HG02973 (cell line): Measurements from ENCODE around the gene SRCIN1.

Source experiments
- ATAC-seq: cut with Tn5 transposase; IDR thresholded peaks from one replicate; pipeline ENCODE4 v1.9.1; 2021; ENCODE audit warnings: moderate library complexity; ENCODE audit not compliant: unreplicated experiment

Gene SRCIN1

DNA sequence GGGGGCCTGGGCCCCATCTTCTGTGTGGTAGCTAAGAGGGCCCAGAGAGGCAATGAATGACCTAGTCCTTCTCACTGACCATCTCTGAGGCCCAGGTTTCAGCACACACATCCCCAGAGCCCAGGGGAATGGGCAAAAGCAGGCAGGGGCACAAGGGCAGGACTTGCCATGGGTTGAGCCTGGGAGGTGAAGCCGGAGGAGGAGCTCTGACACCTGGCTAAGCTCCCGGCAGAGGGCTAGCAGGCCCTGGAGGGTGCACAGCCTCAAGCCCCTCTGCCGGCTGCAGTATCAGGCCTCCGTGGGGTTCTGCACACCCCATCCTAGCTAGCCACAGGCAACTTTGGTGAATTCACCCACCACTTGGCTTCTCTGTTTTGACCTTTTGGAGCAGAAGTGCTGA is 5.3 kb downstream of the SRCIN1 start:
- ATAC-seq = no peak

- no peak for ATAC-seq
These were observed 6.3 kb downstream of the SRCIN1 start for GRCh38 chr17:38599398-38599856.

DNA sequence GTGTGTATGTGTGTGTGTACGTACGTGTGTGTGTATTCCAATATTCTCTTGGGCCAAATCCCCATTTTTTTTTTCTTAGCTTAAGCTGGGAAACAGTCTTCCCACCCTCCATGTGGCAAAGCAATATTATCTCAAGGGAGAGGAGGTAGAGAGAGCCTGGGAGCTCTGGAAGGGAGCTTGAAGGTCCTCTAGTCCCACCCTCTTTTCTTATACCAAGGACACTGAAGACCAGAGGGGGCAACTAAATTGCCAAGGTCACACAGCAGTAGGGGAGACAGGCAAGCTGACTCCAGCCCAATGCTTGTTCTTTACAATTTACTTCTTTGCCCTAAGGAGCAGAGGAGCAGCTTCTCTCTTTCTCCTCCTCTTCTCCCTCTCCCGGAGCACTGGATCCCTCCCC is 6.8 kb downstream of the SRCIN1 start:
- no peak for ATAC-seq

DNA sequence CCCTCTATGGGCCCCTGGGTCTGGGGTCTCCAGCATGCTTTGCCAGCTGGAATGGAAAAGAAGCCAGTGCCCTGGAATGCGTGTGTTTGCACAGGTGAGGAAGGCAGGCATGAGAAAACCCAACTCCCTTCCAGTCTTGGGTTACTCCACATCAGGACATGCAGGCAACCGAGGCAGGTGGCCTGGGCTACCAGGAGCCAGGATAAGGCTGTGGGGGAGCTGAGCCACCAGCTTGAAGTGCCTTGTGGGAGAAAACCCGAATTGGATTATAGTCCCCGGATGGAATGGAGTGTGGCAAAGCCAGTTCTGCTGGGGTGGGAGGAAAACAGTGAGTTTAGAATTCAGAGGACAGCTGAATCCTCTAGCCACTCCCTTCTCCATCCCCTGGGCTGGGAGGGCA is 7.2 kb downstream of the SRCIN1 start:
- ATAC-seq = no peak

- no peak for ATAC-seq
These were observed 8.4 kb downstream of the SRCIN1 start for GRCh38 chr17:38597375-38597774.

GRCh38 chr17:38596651-38597050 is 9.1 kb downstream of the SRCIN1 start:
- no peak for ATAC-seq

- ATAC-seq = no peak
These were observed 9.9 kb downstream of the SRCIN1 start for GRCh38 chr17:38595892-38596291.

GRCh38 chr17:38594152-38594551 is 11.6 kb downstream of the SRCIN1 start:
- ATAC-seq = no peak

GRCh38 chr17:38592487-38592886 is 13.3 kb downstream of the SRCIN1 start:
- ATAC-seq = no peak

- ATAC-seq = no peak
These were observed 14.0 kb downstream of the SRCIN1 start for GRCh38 chr17:38591759-38592241.

DNA sequence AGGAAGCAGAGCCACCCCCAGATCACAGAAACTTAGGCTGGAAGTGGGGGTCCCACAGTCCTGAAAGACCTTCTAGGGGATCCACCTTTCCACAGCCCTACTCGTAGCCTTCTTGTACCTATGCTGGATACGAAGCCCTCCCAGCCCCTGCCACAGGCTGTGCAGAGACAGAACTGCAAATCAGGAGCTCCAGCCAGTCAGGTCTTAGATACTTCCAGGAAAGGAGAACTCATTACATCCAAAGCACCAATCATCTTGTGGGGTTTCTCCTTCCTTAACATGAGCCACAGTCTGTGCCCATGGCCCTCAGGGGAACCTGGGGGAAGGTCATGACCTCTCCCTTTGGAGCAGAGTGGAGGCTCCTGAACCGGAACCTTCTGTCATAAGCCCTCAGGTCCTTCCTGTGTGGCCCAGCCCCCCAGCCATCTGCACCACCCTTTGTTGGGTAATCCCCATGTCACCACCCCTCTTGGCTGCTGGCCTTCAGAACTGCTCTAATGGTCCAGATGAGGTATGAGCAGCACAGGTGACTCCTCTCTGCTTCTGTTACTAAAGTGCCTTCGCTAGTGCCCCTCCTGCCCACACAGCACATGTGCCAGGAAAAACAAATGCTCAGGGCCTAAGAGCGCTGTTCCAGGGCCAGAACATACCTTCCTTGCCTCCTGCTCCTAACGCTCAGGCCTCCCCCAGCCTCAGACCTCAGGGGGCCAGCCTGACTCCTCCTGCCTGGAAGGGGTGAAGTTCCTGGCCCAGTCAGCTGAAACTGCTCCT is 14.6 kb downstream of the SRCIN1 start:
- ATAC-seq = no peak

- no peak for ATAC-seq
These were observed 16.2 kb downstream of the SRCIN1 start for GRCh38 chr17:38589462-38590114.

- ATAC-seq = no peak
These were observed 17.0 kb downstream of the SRCIN1 start for GRCh38 chr17:38588788-38589174.

DNA sequence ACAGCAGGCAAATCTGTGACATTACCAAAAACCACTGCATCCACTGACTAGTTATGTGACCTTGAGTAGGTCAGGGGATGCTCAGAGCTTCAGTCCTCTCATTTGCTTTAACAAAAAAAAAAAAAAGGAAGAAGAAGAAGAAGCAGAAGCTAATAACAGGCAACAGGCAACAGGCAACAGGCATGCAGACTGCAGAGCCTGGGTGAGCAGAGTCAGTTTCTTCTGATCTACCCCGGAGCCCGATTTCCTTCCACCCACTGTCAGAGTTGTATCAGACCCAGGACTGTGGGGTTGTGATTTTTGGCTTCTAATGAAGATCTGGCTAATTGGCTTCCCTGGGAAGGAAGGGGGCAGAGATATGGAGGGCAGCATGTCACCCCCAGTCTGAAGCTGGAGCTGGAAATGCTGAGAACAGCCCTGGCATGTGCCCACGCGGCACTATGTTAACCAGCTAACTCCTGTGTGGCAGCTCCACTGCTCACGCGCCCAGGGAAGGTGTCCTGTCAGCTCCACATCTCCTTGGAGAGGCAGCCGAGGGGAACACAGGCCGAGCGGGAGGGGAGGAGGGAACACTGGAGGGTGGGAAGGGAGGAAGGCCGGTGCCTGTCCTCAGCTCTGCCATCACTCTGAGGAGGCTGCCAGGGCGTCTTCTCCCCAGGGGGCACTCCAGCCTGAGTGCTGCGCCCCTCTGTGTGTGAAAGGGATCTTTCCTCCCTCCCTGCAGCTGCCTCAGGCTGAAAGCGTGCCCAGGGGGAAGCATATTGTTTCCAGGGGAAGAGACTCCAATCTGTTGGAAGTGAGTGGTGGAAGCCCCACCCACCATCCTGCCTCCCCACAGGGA is 17.6 kb downstream of the SRCIN1 start:
- ATAC-seq = no peak

- no peak for ATAC-seq
These were observed 18.5 kb downstream of the SRCIN1 start for GRCh38 chr17:38587203-38587602.

GRCh38 chr17:38586788-38587187 is 19.0 kb downstream of the SRCIN1 start:
- ATAC-seq = no peak

GRCh38 chr17:38585918-38586529 is 19.7 kb downstream of the SRCIN1 start:
- ATAC-seq = no peak

DNA sequence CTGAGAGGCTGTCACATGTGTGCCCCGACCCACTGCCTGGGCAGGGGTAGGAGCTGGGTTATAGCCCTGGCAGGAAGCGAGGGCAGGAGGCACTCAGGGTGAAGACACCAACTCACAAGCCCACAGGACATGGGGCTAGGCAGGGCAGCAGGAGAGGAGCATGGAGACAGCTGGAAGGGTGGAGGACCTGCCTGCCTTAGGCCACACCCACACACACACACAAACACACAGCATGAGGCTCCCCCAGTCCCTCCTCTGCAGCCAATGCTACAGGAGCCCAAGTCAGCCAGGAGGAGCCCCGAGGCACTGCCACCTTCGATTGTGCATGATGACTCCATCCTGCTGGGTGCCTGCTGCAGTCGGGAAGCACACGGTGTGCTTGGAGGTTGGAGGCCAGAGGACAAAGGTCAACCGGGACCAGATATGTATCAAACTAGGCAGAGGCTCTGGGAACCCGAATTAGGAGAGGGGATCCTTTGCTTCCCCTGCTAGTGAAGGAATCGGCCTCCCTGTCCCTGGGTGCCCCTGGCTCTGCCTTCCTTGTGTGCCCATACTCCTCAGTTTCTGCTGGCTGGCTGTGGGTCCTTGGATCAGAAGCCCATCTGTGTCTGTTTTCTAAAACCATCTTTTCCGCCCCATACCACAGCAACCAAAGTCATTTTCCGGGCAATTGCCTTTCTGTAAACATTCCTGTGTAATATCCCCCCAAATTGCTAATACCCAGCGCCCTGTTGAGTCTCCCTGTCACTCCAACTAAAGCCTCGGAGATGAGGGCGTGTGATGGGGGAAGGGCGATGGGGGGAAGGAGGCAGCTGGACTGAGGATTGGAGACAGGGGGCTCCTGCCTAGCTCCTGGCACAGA is 20.5 kb downstream of the SRCIN1 start:
- no peak for ATAC-seq

DNA sequence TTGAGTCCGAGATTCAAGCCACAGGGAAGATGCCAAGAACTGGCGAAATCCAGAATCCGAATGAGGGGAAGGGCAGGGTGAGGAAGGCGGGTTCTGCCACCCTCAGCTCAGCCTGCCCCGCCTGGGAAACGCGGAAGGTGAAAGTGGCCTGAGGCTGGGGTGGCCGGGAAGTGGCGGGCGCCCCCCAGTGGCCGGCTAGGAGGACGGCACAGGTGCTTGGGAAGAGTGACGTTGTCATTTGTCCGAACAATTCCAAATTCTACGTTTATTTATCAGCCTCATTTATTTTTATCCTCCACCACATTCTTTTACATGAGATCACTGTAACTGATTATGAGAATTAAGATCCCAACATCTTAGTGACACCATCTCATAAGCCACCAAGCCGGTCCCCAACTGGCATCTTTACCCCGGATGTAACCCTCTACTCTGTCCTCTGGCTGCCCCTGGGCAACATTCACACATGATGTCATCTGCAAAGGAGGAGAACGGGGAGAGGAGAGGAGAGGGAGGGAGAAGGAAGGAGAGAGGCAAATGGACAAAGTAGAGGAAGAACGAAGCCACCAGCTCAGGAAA is 21.3 kb downstream of the SRCIN1 start:
- no peak for ATAC-seq

DNA sequence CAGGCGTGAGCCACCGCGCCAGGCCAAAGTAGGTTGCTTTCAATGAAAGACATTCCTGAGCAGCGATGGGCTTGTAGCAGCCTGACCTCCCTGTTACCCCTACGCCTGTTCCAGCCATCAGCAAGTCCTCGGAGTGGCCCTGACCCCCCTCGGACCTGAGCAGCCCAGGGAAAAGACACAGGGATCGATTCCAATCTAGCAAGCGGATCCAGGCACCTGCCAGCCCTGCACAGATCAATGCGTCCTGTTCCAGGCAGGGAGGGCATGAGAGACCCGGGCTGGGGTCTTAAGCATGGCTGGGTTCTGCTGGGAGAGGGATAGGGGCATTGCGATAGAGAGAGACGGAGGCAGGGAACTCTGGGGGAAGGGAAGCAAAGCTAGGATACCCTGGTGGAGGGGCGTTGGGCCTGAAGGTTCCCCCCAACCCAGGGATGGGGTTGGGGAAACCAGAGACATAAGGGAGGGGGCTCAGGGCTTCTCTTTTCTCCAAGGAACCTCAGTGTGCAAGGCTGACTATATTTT is 21.9 kb downstream of the SRCIN1 start:
- no peak for ATAC-seq
